Eye (tissue), 1 donor: ENCODE data around the gene MITF.

Experiments
- DNase-seq: peaks from one replicate; pipeline ENCODE4 v3.0.0-alpha.2; 2015

Gene MITF

GRCh38 chr3:69926385-69926784 lies 187.1 kb downstream of the MITF start:
- DNase-seq, result peak; percentile 51

- DNase-seq, result no peak
Measured at GRCh38 chr3:69927571-69927970, 188.3 kb downstream of the MITF start.

- DNase-seq, result no peak
Measured at GRCh38 chr3:69929019-69929418, 189.8 kb downstream of the MITF start.

GRCh38 chr3:69930564-69930963 lies 191.3 kb downstream of the MITF start:
- no peak for DNase-seq

- DNase-seq, result no peak
Measured at GRCh38 chr3:69932087-69932486, 192.8 kb downstream of the MITF start.

GRCh38 chr3:69932501-69932900 lies 193.2 kb downstream of the MITF start:
- no peak for DNase-seq

GRCh38 chr3:69934398-69934797 lies 195.1 kb downstream of the MITF start:
- no peak for DNase-seq

GRCh38 chr3:69936266-69936665 lies 197.0 kb downstream of the MITF start:
- DNase-seq, result no peak

- DNase-seq, result no peak
Measured at GRCh38 chr3:69938061-69938460, 198.8 kb downstream of the MITF start.

- DNase-seq, result no peak
Measured at GRCh38 chr3:69938931-69939330, 199.7 kb downstream of the MITF start.

- DNase-seq, result no peak
Measured at GRCh38 chr3:69941037-69941436, 201.8 kb downstream of the MITF start.

GRCh38 chr3:69941439-69942176 lies 202.3 kb downstream of the MITF start:
- no peak for DNase-seq

- no peak for DNase-seq
Measured at GRCh38 chr3:69944931-69945493, 205.7 kb downstream of the MITF start.

GRCh38 chr3:69948246-69948862 lies 209.1 kb downstream of the MITF start:
- peak; percentile 77 for DNase-seq

- no peak for DNase-seq
Measured at GRCh38 chr3:69951616-69952015, 212.4 kb downstream of the MITF start.

GRCh38 chr3:69959581-69959980 lies 220.3 kb downstream of the MITF start:
- no peak for DNase-seq

- DNase-seq, result peak; percentile 8
Measured at GRCh38 chr3:69961706-69962439, 222.6 kb downstream of the MITF start.

- DNase-seq, result no peak
Measured at GRCh38 chr3:69963643-69964042, 224.4 kb downstream of the MITF start.

- no peak for DNase-seq
Measured at GRCh38 chr3:69967156-69967555, 227.9 kb downstream of the MITF start.

- no peak for DNase-seq
Measured at GRCh38 chr3:69970827-69971226, 231.6 kb downstream of the MITF start.

GRCh38 chr3:69972672-69973071 lies 233.4 kb downstream of the MITF start:
- DNase-seq, result no peak

GRCh38 chr3:69976021-69976420 lies 236.8 kb downstream of the MITF start:
- DNase-seq, result no peak

- DNase-seq, result no peak
Measured at GRCh38 chr3:69983546-69984265, 244.4 kb downstream of the MITF start.
